Epithelial cell of esophagus (primary cell): Measurements from ENCODE around the gene KRTAP2-3.
"Not testable (repeated sequence)": the region's sequence is repeated elsewhere in the genome, so short reads cannot be mapped to it uniquely, and the experiment has no call there.

Source experiments
- DNase-seq: peaks from one replicate; pipeline ENCODE4 v3.0.0; 2010; ENCODE audit warnings: low read depth
- H3K4me3 ChIP-seq: 2 replicates; pipeline ENCODE4 v1.5.1; 2011; ENCODE audit warnings: mild to moderate bottlenecking, low read length, control low read depth
- TF ChIP-seq, protein P1 (sequence below): IDR thresholded peaks from 2 replicates; pipeline ENCODE4 v1.5.1; 2011; ENCODE audit warnings: low read depth, mild to moderate bottlenecking, low read length, control low read depth, inconsistent platforms; ENCODE audit not compliant: insufficient read depth; ENCODE audit errors: missing control alignments

Gene KRTAP2-3, protein sequence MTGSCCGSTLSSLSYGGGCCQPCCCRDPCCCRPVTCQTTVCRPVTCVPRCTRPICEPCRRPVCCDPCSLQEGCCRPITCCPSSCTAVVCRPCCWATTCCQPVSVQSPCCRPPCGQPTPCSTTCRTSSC

DNA sequence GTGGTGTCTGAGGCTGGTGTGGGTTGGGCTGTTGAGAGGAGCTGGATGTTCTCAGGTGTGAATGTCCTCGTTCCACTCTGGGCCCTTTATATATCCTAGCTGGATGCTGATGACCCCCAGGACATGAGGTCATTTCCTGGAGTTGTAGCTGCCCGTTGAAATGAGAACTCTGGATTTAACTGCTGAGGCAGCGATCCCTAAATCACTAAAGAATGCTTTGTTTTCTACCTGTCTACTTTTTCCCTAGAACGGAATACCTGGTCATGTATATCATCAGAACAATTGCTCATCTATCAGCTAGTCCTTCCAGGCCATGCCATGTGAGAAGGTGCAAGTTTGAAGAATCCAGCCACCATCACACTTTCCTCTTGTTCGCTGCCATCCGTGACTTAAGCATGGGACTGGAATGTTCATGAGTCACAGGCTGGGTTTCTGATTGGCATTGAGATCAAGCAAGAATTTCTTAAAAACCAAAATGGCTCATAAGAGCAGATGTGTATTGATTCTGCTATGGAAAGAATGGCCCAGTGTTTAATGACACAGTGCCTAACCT, at the start of gene KRTAP2-3:
Gene KRTAP2-3 (minus strand): TSS at position 63 of the 553 bp plus-strand sequence. CDS start 64 bp downstream, outside the sequence.
- peak; percentile 97 for DNase-seq
- TF ChIP-seq, protein P1, sequence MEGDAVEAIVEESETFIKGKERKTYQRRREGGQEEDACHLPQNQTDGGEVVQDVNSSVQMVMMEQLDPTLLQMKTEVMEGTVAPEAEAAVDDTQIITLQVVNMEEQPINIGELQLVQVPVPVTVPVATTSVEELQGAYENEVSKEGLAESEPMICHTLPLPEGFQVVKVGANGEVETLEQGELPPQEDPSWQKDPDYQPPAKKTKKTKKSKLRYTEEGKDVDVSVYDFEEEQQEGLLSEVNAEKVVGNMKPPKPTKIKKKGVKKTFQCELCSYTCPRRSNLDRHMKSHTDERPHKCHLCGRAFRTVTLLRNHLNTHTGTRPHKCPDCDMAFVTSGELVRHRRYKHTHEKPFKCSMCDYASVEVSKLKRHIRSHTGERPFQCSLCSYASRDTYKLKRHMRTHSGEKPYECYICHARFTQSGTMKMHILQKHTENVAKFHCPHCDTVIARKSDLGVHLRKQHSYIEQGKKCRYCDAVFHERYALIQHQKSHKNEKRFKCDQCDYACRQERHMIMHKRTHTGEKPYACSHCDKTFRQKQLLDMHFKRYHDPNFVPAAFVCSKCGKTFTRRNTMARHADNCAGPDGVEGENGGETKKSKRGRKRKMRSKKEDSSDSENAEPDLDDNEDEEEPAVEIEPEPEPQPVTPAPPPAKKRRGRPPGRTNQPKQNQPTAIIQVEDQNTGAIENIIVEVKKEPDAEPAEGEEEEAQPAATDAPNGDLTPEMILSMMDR: no peak
- H3K4me3 ChIP-seq: no peak within 1 kb of the TSS

GRCh38 chr17:41108728-41109386, 48.9 kb upstream of the KRTAP2-3 start:
- not testable (repeated sequence) for H3K4me3 ChIP-seq, DNase-seq

DNA sequence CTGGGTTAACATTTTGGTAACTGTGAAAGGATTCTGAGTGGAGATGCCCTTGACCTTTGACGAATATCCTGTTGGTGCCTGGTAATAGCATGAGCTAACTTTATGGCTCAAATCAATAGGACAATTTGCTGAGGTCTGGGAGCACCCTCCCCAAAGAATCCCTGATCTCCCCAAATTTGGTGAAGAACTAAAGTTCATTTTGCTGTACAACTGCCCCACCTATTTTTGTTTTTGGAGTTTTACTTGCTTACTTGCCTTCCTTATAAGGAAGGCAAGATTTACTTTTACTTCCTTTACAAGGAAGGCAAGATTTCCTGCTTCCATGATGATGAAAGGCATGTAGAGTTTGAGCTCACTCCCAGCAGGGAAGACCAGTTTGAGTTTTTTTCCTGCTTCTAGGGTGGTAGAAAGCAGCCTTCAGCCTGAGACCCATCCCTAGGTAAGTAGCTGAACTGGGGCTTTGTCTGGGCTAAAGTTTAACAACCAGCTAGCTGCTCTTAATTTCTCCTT, 48.1 kb upstream of the KRTAP2-3 start:
- TF ChIP-seq, protein P1: no peak
- H3K4me3 ChIP-seq: no peak overlapping the region
- no peak for DNase-seq

DNA sequence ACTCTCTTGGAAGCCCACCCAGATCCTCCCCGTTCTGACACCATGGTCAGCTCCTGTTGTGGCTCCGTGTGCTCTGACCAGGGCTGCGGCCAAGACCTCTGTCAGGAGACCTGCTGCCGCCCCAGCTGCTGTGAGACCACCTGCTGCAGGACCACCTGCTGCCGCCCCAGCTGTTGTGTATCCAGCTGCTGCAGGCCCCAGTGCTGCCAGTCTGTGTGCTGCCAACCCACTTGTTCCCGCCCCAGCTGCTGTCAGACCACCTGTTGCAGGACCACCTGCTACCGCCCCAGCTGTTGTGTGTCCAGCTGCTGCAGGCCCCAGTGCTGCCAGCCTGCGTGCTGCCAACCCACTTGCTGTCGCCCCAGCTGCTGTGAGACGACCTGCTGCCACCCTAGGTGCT, 45.4 kb upstream of the KRTAP2-3 start, which contains the start of gene KRTAP4-9:
Gene KRTAP4-9 (plus strand): TSS at position 43 of the 400 bp plus-strand sequence. CDS start 0 bp downstream, at position 43.
- H3K4me3 ChIP-seq: not testable (repeated sequence)

GRCh38 chr17:41104386-41105038, 44.6 kb upstream of the KRTAP2-3 start:
- peak; percentile 65 for DNase-seq
- H3K4me3 ChIP-seq: not testable (repeated sequence)

More for the DNA sequence above, 45.4 kb upstream of the KRTAP2-3 start, which contains the start of gene KRTAP4-9:
- DNase-seq: not testable (repeated sequence)

DNA sequence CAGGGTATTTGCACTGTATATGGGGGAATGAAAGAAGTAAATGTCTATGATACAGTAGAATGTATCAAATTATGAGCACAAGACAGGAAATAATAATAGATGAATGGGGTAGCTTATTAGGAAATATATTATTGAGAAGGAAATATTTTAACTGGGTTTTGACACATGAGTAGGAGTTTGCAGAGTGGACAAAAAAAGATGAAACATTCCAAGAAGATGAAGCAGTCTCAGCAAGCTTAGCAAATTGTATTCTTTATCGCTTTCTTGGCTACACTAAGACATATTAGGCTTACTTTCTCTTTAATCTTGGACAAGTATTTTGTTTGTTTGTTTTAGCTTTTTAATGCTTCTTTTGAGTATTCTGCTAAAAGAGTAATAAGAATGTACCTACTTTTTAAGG, 44.0 kb upstream of the KRTAP2-3 start:
- DNase-seq: no peak
- TF ChIP-seq, protein P1: no peak
- H3K4me3 ChIP-seq: no peak overlapping the region

- DNase-seq: no peak
- no peak within 1 kb of the TSS for H3K4me3 ChIP-seq
- TF ChIP-seq, protein P1: no peak
Observed at GRCh38 chr17:41101586-41102259, 41.8 kb upstream of the KRTAP2-3 start, which contains the start of gene KRTAP4-16. KRTAP4-16 (minus strand) TSS chr17:41102209; CDS start chr17:41102209, 0 bp downstream.

GRCh38 chr17:41099682-41100480, 40.0 kb upstream of the KRTAP2-3 start:
- not testable (repeated sequence) for H3K4me3 ChIP-seq
- peak; percentile 91 for DNase-seq
